Measurements from ENCODE around the gene SERINC5.

Gene SERINC5

GRCh38 chr5:80216753-80217596 is 38.9 kb downstream of the SERINC5 start:
- H3K27me3 ChIP-seq (replicated peaks; ENCODE audit: control insufficient read depth, insufficient read depth, low read length, poor library complexity, severe bottlenecking): no peaks in the 10 kb centered on the region
- H3K9me3 ChIP-seq (ENCODE audit: control insufficient read depth, low read length): no peaks in the 10 kb centered on the region
- H3K4me3 ChIP-seq (ENCODE audit: insufficient read depth, low read depth, low read length, poor library complexity, severe bottlenecking): no peak overlapping the region
- H3K36me3 ChIP-seq (ENCODE audit: control insufficient read depth, insufficient read depth, low read length): peaks cover 8% of the 10 kb centered on the region
- H3K4me1 ChIP-seq (ENCODE audit: control insufficient read depth, insufficient read depth, low read length, poor library complexity, severe bottlenecking): peaks cover 47% of the 10 kb centered on the region
- DNase-seq: no peak
- H3K27ac ChIP-seq (ENCODE audit: insufficient read depth, low read length, poor library complexity, severe bottlenecking): no peak overlapping the region

GRCh38 chr5:80216096-80216495 is 39.8 kb downstream of the SERINC5 start:
- peaks cover 53% of the 10 kb centered on the region for H3K4me1 ChIP-seq (ENCODE audit: control insufficient read depth, insufficient read depth, low read length, poor library complexity, severe bottlenecking)
- H3K9me3 ChIP-seq (ENCODE audit: control insufficient read depth, low read length): no peaks in the 10 kb centered on the region
- peaks cover 8% of the 10 kb centered on the region for H3K36me3 ChIP-seq (ENCODE audit: control insufficient read depth, insufficient read depth, low read length)
- H3K27me3 ChIP-seq (replicated peaks; ENCODE audit: control insufficient read depth, insufficient read depth, low read length, poor library complexity, severe bottlenecking): no peaks in the 10 kb centered on the region
- peak overlapping the region; percentile 4 for H3K4me3 ChIP-seq (ENCODE audit: insufficient read depth, low read depth, low read length, poor library complexity, severe bottlenecking)
- peak overlapping the region; percentile 3 for H3K27ac ChIP-seq (ENCODE audit: insufficient read depth, low read length, poor library complexity, severe bottlenecking)
- no peak for DNase-seq

GRCh38 chr5:80215523-80215922 is 40.3 kb downstream of the SERINC5 start:
- no peaks in the 10 kb centered on the region for H3K27me3 ChIP-seq (replicated peaks; ENCODE audit: control insufficient read depth, insufficient read depth, low read length, poor library complexity, severe bottlenecking)
- no peaks in the 10 kb centered on the region for H3K9me3 ChIP-seq (ENCODE audit: control insufficient read depth, low read length)
- H3K27ac ChIP-seq (ENCODE audit: insufficient read depth, low read length, poor library complexity, severe bottlenecking): no peak overlapping the region
- H3K36me3 ChIP-seq (ENCODE audit: control insufficient read depth, insufficient read depth, low read length): peaks cover 5% of the 10 kb centered on the region
- DNase-seq: no peak
- peaks cover 54% of the 10 kb centered on the region for H3K4me1 ChIP-seq (ENCODE audit: control insufficient read depth, insufficient read depth, low read length, poor library complexity, severe bottlenecking)
- H3K4me3 ChIP-seq (ENCODE audit: insufficient read depth, low read depth, low read length, poor library complexity, severe bottlenecking): peak overlapping the region; percentile 4

- H3K27ac ChIP-seq (ENCODE audit: insufficient read depth, low read length, poor library complexity, severe bottlenecking): peak overlapping the region; percentile 18
- H3K27me3 ChIP-seq (replicated peaks; ENCODE audit: control insufficient read depth, insufficient read depth, low read length, poor library complexity, severe bottlenecking): no peaks in the 10 kb centered on the region
- no peaks in the 10 kb centered on the region for H3K36me3 ChIP-seq (ENCODE audit: control insufficient read depth, insufficient read depth, low read length)
- H3K4me1 ChIP-seq (ENCODE audit: control insufficient read depth, insufficient read depth, low read length, poor library complexity, severe bottlenecking): peaks cover 45% of the 10 kb centered on the region
- no peaks in the 10 kb centered on the region for H3K9me3 ChIP-seq (ENCODE audit: control insufficient read depth, low read length)
- no peak overlapping the region for H3K4me3 ChIP-seq (ENCODE audit: insufficient read depth, low read depth, low read length, poor library complexity, severe bottlenecking)
- no peak for DNase-seq
These were observed 42.4 kb downstream of the SERINC5 start for GRCh38 chr5:80213466-80213865.

GRCh38 chr5:80212171-80212667 is 43.6 kb downstream of the SERINC5 start:
- Histone ChIP-seq H3K27me3 (replicated peaks; ENCODE audit: control insufficient read depth, insufficient read depth, low read length, poor library complexity, severe bottlenecking) (no peaks in the 10 kb centered on the region), H3K4me3 (ENCODE audit: insufficient read depth, low read depth, low read length, poor library complexity, severe bottlenecking) (no peak overlapping the region), H3K4me1 (ENCODE audit: control insufficient read depth, insufficient read depth, low read length, poor library complexity, severe bottlenecking) (peaks cover 48% of the 10 kb centered on the region), H3K27ac (ENCODE audit: insufficient read depth, low read length, poor library complexity, severe bottlenecking) (no peak overlapping the region), H3K36me3 (ENCODE audit: control insufficient read depth, insufficient read depth, low read length) (no peaks in the 10 kb centered on the region), H3K9me3 (ENCODE audit: control insufficient read depth, low read length) (no peaks in the 10 kb centered on the region)
- no peak for DNase-seq

GRCh38 chr5:80211327-80211726 is 44.5 kb downstream of the SERINC5 start:
- Histone ChIP-seq H3K4me3 (ENCODE audit: insufficient read depth, low read depth, low read length, poor library complexity, severe bottlenecking) (no peak overlapping the region), H3K4me1 (ENCODE audit: control insufficient read depth, insufficient read depth, low read length, poor library complexity, severe bottlenecking) (peaks cover 56% of the 10 kb centered on the region)

GRCh38 chr5:80210014-80210413 is 45.8 kb downstream of the SERINC5 start:
- no peaks in the 10 kb centered on the region for H3K27me3 ChIP-seq (replicated peaks; ENCODE audit: control insufficient read depth, insufficient read depth, low read length, poor library complexity, severe bottlenecking)
- peaks cover 63% of the 10 kb centered on the region for H3K4me1 ChIP-seq (ENCODE audit: control insufficient read depth, insufficient read depth, low read length, poor library complexity, severe bottlenecking)
- H3K27ac ChIP-seq (ENCODE audit: insufficient read depth, low read length, poor library complexity, severe bottlenecking): no peak overlapping the region
- no peak for DNase-seq
- no peak overlapping the region for H3K4me3 ChIP-seq (ENCODE audit: insufficient read depth, low read depth, low read length, poor library complexity, severe bottlenecking)
- no peaks in the 10 kb centered on the region for H3K9me3 ChIP-seq (ENCODE audit: control insufficient read depth, low read length)
- no peaks in the 10 kb centered on the region for H3K36me3 ChIP-seq (ENCODE audit: control insufficient read depth, insufficient read depth, low read length)

More at GRCh38 chr5:80211327-80211726, 44.5 kb downstream of the SERINC5 start:
- no peaks in the 10 kb centered on the region for H3K36me3 ChIP-seq (ENCODE audit: control insufficient read depth, insufficient read depth, low read length)
- peak overlapping the region; percentile 9 for H3K27ac ChIP-seq (ENCODE audit: insufficient read depth, low read length, poor library complexity, severe bottlenecking)
- no peak for DNase-seq
- no peaks in the 10 kb centered on the region for H3K27me3 ChIP-seq (replicated peaks; ENCODE audit: control insufficient read depth, insufficient read depth, low read length, poor library complexity, severe bottlenecking)
- no peaks in the 10 kb centered on the region for H3K9me3 ChIP-seq (ENCODE audit: control insufficient read depth, low read length)

GRCh38 chr5:80208381-80208780 is 47.5 kb downstream of the SERINC5 start:
- Histone ChIP-seq H3K36me3 (ENCODE audit: control insufficient read depth, insufficient read depth, low read length) (peaks cover 9% of the 10 kb centered on the region), H3K9me3 (ENCODE audit: control insufficient read depth, low read length) (no peaks in the 10 kb centered on the region), H3K27ac (ENCODE audit: insufficient read depth, low read length, poor library complexity, severe bottlenecking) (no peak overlapping the region), H3K27me3 (replicated peaks; ENCODE audit: control insufficient read depth, insufficient read depth, low read length, poor library complexity, severe bottlenecking) (no peaks in the 10 kb centered on the region), H3K4me3 (ENCODE audit: insufficient read depth, low read depth, low read length, poor library complexity, severe bottlenecking) (no peak overlapping the region), H3K4me1 (ENCODE audit: control insufficient read depth, insufficient read depth, low read length, poor library complexity, severe bottlenecking) (peaks cover 66% of the 10 kb centered on the region)
- DNase-seq: no peak

- Histone ChIP-seq H3K27me3 (replicated peaks; ENCODE audit: control insufficient read depth, insufficient read depth, low read length, poor library complexity, severe bottlenecking) (no peaks in the 10 kb centered on the region), H3K36me3 (ENCODE audit: control insufficient read depth, insufficient read depth, low read length) (peaks cover 11% of the 10 kb centered on the region), H3K9me3 (ENCODE audit: control insufficient read depth, low read length) (no peaks in the 10 kb centered on the region), H3K4me1 (ENCODE audit: control insufficient read depth, insufficient read depth, low read length, poor library complexity, severe bottlenecking) (peaks cover 62% of the 10 kb centered on the region), H3K27ac (ENCODE audit: insufficient read depth, low read length, poor library complexity, severe bottlenecking) (no peak overlapping the region), H3K4me3 (ENCODE audit: insufficient read depth, low read depth, low read length, poor library complexity, severe bottlenecking) (no peak overlapping the region)
- no peak for DNase-seq
These were observed 48.0 kb downstream of the SERINC5 start for GRCh38 chr5:80207832-80208231.

- no peak for DNase-seq
- Histone ChIP-seq H3K4me1 (ENCODE audit: control insufficient read depth, insufficient read depth, low read length, poor library complexity, severe bottlenecking) (peaks cover 48% of the 10 kb centered on the region), H3K36me3 (ENCODE audit: control insufficient read depth, insufficient read depth, low read length) (peaks cover 26% of the 10 kb centered on the region), H3K27me3 (replicated peaks; ENCODE audit: control insufficient read depth, insufficient read depth, low read length, poor library complexity, severe bottlenecking) (no peaks in the 10 kb centered on the region), H3K4me3 (ENCODE audit: insufficient read depth, low read depth, low read length, poor library complexity, severe bottlenecking) (no peak overlapping the region), H3K9me3 (ENCODE audit: control insufficient read depth, low read length) (no peaks in the 10 kb centered on the region), H3K27ac (ENCODE audit: insufficient read depth, low read length, poor library complexity, severe bottlenecking) (peak overlapping the region; percentile 0)
These were observed 49.6 kb downstream of the SERINC5 start for GRCh38 chr5:80206282-80206681.

Data from effector memory CD4-positive, alpha-beta T cell (primary cell).